Kidney glomerular epithelial cell (primary cell): ENCODE data around the gene PRLH.
A peak's percentile ranks its signal among the peaks of the same experiment; 100 is the strongest.
"Not testable (repeated sequence)": the region's sequence is repeated elsewhere in the genome, so short reads cannot be mapped to it uniquely, and the experiment has no call there.

ENCODE experiments used
- DNase-seq: peaks from one replicate; lab custom pipeline; 2025; lab: John Stamatoyannopoulos, UW

The PRLH gene

GRCh38 chr2:237601453-237602116 is 35.2 kb downstream of the PRLH start:
- no peak for DNase-seq

- no peak for DNase-seq
Observed at GRCh38 chr2:237602409-237602808, 36.0 kb downstream of the PRLH start.

GRCh38 chr2:237603049-237603717 is 36.8 kb downstream of the PRLH start:
- DNase-seq: no peak

GRCh38 chr2:237603718-237604362 is 37.5 kb downstream of the PRLH start:
- peak; percentile 43 for DNase-seq

GRCh38 chr2:237604391-237604790 is 38.0 kb downstream of the PRLH start:
- no peak for DNase-seq

GRCh38 chr2:237604960-237605359 is 38.6 kb downstream of the PRLH start:
- DNase-seq: no peak

- not testable (repeated sequence) for DNase-seq
Observed at GRCh38 chr2:237606522-237606921, 40.1 kb downstream of the PRLH start.

- DNase-seq: no peak
Observed at GRCh38 chr2:237612527-237613357, 46.4 kb downstream of the PRLH start.

GRCh38 chr2:237613679-237614078 is 47.3 kb downstream of the PRLH start:
- no peak for DNase-seq

GRCh38 chr2:237614151-237614720 is 47.9 kb downstream of the PRLH start:
- peak; percentile 80 for DNase-seq

GRCh38 chr2:237615631-237616249 is 49.4 kb downstream of the PRLH start:
- peak; percentile 5 for DNase-seq

GRCh38 chr2:237616373-237616733 is 50.0 kb downstream of the PRLH start:
- no peak for DNase-seq
